Esophagus muscularis mucosa (tissue), 4 donors: Measurements from ENCODE around the gene GUCY1B1.

Experiments used
- EP300 ChIP-seq: sonication (generic); formaldehyde crosslinking; IDR thresholded peaks from one replicate; pipeline ENCODE4 v1.6.1; 2017; ENCODE audit warnings: antibody characterized with exemption
- POLR2A ChIP-seq: fragments of 450-650 bp; IDR thresholded peaks from one replicate; pipeline ENCODE4 v1.6.1; 2017; ENCODE audit warnings: antibody characterized with exemption, moderate library complexity, mild to moderate bottlenecking, low read depth
- POLR2AphosphoS5 ChIP-seq, 2 donors: sonication (generic); formaldehyde crosslinking; IDR thresholded peaks; one replicate each; pipeline ENCODE4 v1.6.1; 2017; ENCODE audit warnings: antibody characterized with exemption in 2 of 2
- TF ChIP-seq, protein P1 (sequence below), 3 experiments: fragments of 200-600 bp in 2 of 3; fragments of 450-650 bp in 1 of 3; sonication (generic) in 2 of 3; IDR thresholded peaks; one replicate each; pipeline ENCODE4 v1.5.1; 2017 to 2019; ENCODE audit warnings: antibody characterized with exemption in 3 of 3, mild to moderate bottlenecking in 2 of 3, moderate library complexity in 1 of 3

DNA sequence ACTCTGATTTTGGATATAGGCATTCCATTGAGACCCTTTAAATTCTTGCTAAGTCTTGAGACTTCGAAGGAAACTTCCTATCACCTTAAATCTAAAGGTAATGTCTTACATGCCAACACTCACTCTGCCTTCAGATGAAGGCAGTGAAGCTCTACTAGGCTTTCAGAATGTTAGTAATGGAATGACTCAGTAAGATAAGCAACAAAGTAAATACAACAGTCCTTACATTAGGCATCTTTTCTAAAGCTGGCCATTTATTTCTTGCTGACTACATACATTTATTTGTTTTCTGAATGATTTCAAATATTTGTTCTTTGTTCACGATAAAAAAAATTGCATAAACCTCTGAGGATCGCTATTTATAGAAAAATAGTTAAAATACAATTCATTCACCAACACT is 63.8 kb downstream of the GUCY1B1 start:
- TF ChIP-seq, protein P1, sequence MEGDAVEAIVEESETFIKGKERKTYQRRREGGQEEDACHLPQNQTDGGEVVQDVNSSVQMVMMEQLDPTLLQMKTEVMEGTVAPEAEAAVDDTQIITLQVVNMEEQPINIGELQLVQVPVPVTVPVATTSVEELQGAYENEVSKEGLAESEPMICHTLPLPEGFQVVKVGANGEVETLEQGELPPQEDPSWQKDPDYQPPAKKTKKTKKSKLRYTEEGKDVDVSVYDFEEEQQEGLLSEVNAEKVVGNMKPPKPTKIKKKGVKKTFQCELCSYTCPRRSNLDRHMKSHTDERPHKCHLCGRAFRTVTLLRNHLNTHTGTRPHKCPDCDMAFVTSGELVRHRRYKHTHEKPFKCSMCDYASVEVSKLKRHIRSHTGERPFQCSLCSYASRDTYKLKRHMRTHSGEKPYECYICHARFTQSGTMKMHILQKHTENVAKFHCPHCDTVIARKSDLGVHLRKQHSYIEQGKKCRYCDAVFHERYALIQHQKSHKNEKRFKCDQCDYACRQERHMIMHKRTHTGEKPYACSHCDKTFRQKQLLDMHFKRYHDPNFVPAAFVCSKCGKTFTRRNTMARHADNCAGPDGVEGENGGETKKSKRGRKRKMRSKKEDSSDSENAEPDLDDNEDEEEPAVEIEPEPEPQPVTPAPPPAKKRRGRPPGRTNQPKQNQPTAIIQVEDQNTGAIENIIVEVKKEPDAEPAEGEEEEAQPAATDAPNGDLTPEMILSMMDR (IDR thresholded peaks at IDR 0.05): no peak
- TF ChIP-seq POLR2A (no peak), POLR2AphosphoS5 (IDR thresholded peaks at IDR 0.05) (no peak), EP300 (no peak)
